Measurements from ENCODE around the gene MSI2.
"Not testable (repeated sequence)": the region's sequence is repeated elsewhere in the genome, so short reads cannot be mapped to it uniquely, and the experiment has no call there.

The MSI2 gene

DNA sequence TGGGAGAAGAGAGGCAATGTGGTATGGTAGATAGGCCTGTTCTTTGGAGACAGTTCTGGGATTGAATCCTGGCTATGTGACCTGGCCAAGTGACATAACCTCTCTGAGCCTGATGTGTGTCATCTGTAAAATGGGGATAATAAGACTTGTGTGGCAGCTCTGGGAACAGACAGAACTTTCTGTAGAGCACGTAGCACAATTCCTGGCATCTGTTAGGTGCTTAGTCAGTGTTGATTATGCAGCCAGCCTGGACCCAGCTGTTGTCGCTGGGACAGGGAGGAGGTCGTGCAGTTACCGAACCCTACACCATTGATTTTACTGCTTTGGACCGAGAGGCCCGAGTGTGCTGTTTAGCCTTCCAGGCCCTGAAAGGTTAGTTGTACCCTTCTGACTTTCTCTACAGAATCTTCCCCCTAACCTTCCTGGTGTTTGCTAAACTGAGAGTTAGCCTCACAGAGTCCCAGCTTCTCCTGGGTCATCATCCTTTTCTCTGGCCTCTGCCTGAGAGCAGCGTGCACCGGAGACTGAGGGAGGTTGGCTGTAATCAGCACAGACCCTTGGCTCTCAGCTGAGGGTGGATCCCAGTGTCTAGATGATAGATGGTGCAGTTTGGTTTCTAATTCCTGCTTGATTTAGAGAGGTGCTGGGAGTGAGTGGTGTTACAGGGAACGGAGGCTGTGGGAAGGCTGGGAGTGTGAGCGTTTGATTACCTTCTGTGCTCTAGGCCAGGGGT is 31.9 kb downstream of the MSI2 start:
- in situ Hi-C loops (cut with MboI; ENCODE audit: low sequenced_read_pairs) = no loop called here

GRCh38 chr17:57288773-57289121 is 32.4 kb downstream of the MSI2 start:
- in situ Hi-C loops (cut with MboI; ENCODE audit: low sequenced_read_pairs) = no loop called here

- in situ Hi-C loops (cut with MboI; ENCODE audit: low sequenced_read_pairs) = no loop called here
Measured at GRCh38 chr17:57289130-57289529, 32.8 kb downstream of the MSI2 start.

- in situ Hi-C loops (cut with MboI; ENCODE audit: low sequenced_read_pairs) = no loop called here
Measured at GRCh38 chr17:57289613-57290012, 33.3 kb downstream of the MSI2 start.

DNA sequence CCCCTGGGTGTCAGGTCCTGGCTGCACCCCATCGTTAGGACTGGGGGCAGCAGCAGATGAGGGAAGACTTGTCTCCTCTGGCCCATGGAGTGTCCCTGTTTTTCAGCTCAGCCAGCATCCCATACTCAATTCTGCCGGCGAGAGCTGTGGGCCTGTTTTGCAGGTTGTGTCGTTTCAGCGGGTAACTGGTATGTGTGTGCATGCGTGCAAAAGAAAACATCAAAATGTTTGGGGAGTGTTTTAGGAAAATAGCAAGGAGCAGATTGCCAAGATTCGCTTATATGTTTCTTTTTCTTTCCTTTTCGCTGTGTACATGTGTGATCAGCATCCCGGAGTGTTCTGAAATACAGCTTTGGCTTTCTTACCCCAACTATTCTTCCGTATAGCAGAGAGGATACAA is 34.7 kb downstream of the MSI2 start:
- in situ Hi-C loops (cut with MboI; ENCODE audit: low sequenced_read_pairs) = no loop called here

DNA sequence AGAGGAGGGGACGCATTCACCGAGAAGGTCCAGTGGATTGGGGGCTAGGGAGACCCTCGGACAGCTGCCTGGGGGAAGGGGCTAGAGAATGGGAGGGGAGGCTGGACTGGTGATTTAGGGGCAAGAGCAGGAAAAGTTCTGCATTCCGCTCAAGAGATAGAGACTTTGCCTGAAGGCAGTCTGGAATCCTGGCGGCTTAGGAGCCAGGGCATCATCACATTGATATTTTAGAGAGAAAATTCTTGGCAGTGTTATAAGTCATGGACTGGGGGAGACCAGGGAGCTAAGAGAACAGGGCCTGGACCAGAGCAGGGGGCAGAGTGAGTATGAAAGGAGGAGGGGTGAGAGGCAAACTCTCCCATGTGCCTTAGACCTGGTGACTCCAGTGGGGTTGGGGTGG is 35.8 kb downstream of the MSI2 start:
- in situ Hi-C loops (cut with MboI; ENCODE audit: low sequenced_read_pairs) = no loop called here

DNA sequence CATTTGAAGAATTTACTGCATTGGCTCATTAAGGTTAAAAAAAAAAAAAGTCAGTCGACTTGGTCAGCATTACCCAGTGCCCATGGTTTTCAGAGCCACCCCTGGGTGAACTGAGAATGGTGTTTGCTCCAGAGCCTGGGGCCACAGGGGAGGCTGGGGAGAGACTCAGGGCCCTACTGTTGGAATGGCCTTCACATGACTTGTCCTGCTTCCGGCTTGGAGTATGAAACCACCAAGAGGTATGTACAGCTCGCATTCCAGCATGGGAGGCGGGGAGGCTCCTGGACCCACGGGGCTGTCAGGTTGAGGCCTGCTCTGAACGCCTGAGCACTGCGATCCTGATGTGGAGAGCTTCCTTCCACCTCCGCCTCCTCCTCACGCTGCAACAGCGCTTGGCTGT is 36.8 kb downstream of the MSI2 start:
- in situ Hi-C loops (cut with MboI; ENCODE audit: low sequenced_read_pairs) = no loop called here

DNA sequence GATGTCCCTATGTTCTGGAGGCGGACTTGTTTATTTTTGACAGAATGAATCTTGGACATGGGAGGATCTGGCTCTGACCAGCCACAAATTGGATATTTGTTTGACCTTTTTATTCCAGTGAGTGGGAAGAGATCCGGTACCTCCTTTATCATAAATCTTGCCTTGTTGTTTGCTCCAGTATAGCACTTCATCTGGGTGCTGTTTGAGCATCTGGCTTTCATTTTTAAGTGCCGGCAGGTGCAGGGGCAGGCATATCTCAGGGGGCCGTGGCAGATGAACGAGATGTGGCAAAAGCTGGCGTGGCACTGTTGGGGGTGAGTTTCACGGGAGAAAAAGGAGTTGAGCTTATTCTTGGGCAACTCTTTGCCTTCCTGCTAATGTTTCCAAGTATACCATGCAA is 37.8 kb downstream of the MSI2 start:
- in situ Hi-C loops (cut with MboI; ENCODE audit: low sequenced_read_pairs) = no loop called here

GRCh38 chr17:57294629-57295501 is 38.5 kb downstream of the MSI2 start:
- in situ Hi-C loops (cut with MboI; ENCODE audit: low sequenced_read_pairs) = no loop called here

DNA sequence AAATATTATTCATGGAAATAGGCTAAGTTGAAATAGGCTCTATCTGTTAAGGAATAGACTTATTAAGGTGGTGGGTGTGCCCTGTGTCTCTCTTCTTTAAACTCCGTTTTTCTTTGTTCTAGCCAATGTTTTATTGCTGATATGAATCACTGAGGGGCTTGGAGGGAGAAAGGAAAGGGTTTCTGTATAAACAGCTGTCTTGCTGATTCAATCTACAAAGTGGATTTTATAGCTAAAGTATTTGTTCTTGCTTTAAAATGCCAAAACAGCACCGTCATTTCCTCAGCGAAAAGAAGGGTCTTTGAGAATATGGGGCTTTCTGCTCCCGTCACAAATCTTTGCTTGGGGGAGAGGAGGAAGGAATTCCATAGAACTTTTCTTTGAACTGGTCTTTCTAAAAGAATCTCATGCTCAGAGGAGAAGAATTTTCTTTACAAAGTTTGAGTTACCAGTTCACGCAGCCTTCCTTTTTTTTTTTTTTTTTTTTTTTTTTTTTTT is 39.3 kb downstream of the MSI2 start:
- in situ Hi-C loops (cut with MboI; ENCODE audit: low sequenced_read_pairs) = no loop called here

DNA sequence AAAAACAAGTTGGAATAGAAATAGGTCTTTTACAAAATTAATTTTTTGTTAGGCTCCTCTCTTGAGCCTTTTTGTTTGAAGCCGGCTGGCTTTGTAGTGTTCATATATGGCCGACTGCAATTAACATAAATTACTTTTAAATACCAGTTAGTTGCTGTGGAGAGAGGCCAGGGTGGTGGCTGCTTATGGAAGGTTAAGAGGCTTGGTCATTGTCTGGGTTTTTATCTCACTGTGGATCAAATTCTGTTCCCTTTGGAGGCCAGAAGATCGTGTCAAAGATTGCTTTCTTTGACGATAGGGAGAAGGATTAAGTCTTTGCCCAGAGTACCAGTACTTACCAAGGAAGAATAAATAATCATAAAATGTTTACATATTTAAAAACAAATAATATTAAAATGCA is 39.9 kb downstream of the MSI2 start:
- in situ Hi-C loops (cut with MboI; ENCODE audit: low sequenced_read_pairs) = no loop called here

DNA sequence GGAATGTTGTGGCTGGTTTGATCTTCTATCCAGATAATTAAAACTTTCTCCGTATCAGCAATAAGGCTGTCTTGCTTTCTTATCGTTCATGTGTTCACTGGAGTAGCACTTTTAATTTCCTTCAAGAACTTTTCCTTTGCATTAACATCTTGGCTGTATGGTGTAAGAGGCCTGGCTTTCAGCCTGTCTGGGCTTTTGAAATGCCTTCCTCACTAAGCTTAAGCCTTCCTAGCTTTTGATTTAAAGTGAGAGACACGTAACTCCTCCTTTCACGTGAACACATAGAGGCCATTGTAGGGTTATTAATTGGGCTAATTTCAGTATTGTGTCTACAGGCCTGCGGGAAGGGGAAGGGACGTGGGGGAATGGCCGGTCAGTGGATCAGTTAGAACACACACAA is 42.9 kb downstream of the MSI2 start:
- in situ Hi-C loops (cut with MboI; ENCODE audit: low sequenced_read_pairs) = no loop called here

DNA sequence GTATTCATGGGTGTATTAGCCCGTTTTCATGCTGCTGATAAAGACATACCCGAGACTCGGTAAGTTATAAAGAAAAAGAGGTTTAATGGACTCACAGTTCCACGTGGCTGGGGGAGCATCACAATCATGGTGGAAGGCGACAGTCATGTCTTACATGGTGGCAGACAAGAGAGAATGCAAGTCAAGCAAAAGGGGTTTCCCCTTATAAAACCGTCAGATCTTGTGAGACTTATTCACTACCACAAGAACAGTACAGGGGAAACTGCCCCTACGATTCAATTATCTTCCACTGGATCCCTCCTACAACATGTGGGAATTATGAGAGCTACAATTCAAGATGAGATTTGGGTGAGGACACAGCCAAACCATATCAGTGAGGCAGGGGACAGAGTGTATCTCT is 44.3 kb downstream of the MSI2 start:
- in situ Hi-C loops (cut with MboI; ENCODE audit: low sequenced_read_pairs) = not testable (repeated sequence)

DNA sequence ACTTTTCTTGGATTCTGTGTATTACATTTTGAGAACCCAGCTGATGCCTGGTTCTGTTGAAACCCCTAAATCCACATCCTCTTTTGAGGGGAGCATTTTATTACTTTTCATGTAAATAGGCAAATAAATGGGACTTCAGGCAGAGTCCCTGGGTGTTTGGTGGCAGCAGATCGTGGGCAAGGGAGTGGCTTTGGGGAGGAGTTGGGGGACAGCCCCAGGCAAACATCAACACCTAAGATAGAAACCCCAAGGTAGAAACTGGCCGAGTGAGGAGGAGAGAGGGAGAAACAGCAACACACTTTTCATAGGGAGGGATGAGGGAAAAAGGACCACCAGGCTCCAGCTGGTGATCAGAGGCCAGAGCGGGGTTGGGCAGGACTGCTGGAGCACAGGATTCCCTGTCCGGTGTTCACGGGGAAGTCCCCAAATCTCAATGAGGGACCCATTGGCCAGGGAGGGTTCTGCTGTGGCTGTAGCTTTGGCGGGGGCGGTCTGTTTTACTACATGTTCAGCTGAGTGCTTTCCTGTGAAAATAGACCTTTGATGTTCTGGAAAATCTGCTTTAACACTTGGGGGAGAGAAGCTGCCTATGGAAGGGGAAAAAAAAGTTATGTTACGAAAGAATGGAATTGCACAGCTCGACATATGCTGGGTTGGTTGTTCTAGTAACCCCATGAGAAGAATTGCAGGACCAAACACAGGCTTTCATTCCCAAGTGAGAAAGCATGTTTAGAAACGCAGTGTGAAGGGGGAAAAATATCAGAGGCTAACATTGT is 46.6 kb downstream of the MSI2 start:
- in situ Hi-C loops (cut with MboI; ENCODE audit: low sequenced_read_pairs) = no loop called here

DNA sequence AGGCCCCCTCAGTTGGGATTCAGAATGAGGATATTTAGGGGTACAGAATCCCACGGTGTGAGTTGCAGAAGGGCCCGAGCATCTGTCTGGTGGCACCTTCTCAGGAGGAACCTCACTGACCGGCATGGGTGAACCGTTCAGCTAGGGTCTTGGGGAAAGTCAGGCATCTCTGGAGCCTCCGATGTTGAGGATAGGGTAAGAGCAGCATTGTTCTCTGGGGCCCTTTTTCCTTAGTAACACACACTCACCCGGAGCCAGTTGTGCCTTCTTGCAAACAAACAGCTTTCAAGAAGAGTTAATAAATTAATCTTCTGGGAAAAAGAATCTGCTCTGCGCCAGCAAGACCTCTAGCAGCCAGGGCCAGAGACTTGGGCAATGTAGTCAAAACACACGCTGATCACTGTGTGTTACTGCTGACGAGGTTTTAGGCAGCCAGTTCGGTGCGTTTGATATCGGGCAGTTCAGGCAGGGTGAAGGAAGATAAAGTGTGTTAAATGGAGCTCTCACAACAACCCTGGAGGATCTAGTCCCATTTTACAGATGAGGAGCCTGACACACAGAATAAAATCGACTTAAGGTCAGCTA is 48.9 kb downstream of the MSI2 start:
- in situ Hi-C loops (cut with MboI; ENCODE audit: low sequenced_read_pairs) = no loop called here

- in situ Hi-C loops (cut with MboI; ENCODE audit: low sequenced_read_pairs) = no loop called here
Measured at GRCh38 chr17:57305908-57306504, 49.7 kb downstream of the MSI2 start.

GRCh38 chr17:57308543-57309186 is 52.3 kb downstream of the MSI2 start:
- in situ Hi-C loops (cut with MboI; ENCODE audit: low sequenced_read_pairs) = no loop called here

DNA sequence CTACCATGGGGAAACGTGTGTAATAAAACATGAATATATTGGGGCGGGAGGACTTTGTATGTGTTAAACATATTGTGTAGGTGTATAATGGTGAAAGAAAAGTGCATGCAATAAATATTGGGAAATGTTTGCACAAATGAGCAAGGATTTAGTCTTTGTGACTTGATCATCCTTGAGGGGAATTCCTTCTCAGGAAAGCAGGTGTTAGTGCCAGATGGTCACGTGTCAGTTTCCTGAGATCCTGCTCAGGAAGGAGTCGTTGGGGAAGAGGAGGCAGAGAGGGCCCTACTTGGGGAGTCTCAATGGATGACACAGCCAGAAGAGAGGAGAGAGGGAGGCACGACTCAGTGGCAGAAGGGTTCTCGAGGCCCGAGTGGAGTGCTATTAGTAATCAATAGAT is 53.2 kb downstream of the MSI2 start:
- in situ Hi-C loops (cut with MboI; ENCODE audit: low sequenced_read_pairs) = no loop called here

GRCh38 chr17:57311281-57312216 is 55.2 kb downstream of the MSI2 start:
- in situ Hi-C loops (cut with MboI; ENCODE audit: low sequenced_read_pairs) = no loop called here
